A549 (cell line): ENCODE data around the gene GCK. TPM values are rescaled to one million over a fixed set of nuclear protein-coding genes. Genes with fewer than 3 reads are reported as not detected.

Experiments used
- polyA plus RNA-seq, 4 experiments: library from polyadenylated mRNA; depleted of rRNA in 3 of 4; stranded (reverse); fragments of >200 nt; fragmentation: RNase III in 1 of 4; extraction: RNeasy Plus Mini Kit Qiagen cat#74134 plus additional on column Dnase treatment in 1 of 4; gene quantifications; 2 replicates in 3 of 4; 3 replicates in 1 of 4; pipeline ENCODE4 v1.2.3, GENCODE V29; 2011 to 2017
- small RNA-seq, 6 experiments: library from RNA; depleted of rRNA; stranded (forward); fragments of <200 nt; gene quantifications; one replicate each; pipeline ENCODE3, GENCODE V24; 2012

GCK gene
- polyA plus RNA-seq, 2 of the 4 experiments (the other 2 are of a cell fraction), result 0.12 TPM; not detected in 1

Small RNA genes lying within 50 kb of the gene (small RNA-seq; reads per million reads assigned to genes)
- 0 reads per million in 6 experiments for gene RNA5SP230

Other genes with a start within 250 kb of the GCK start
- gene SPDYE1, start 191.5 kb downstream of the GCK start, polyA plus RNA-seq (2011; rRNA removed), result not detected in 2 replicates
- not detected in 3 replicates for gene SPDYE1, start 191.5 kb downstream of the GCK start, polyA plus RNA-seq (2017; fragmentation: RNase III; extraction: RNeasy Plus Mini Kit Qiagen cat#74134 plus additional on column Dnase treatment)
- 41.8 and 41.9 TPM in 2 replicates for gene DBNL, start 144.7 kb downstream of the GCK start, polyA plus RNA-seq (2011; rRNA removed)
- gene DBNL, start 144.7 kb downstream of the GCK start, polyA plus RNA-seq (2017; fragmentation: RNase III; extraction: RNeasy Plus Mini Kit Qiagen cat#74134 plus additional on column Dnase treatment), result 85.0 to 95.9 TPM (median 95.0 TPM) in 3 replicates
- not detected in 2 replicates for gene PGAM2, start 123.9 kb downstream of the GCK start, polyA plus RNA-seq (2011; rRNA removed)
- not detected in 3 replicates for gene PGAM2, start 123.9 kb downstream of the GCK start, polyA plus RNA-seq (2017; fragmentation: RNase III; extraction: RNeasy Plus Mini Kit Qiagen cat#74134 plus additional on column Dnase treatment)
- 4.6 and 6.4 TPM in 2 replicates for gene POLM, start 106.9 kb downstream of the GCK start, polyA plus RNA-seq (2011; rRNA removed)
- gene POLM, start 106.9 kb downstream of the GCK start, polyA plus RNA-seq (2017; fragmentation: RNase III; extraction: RNeasy Plus Mini Kit Qiagen cat#74134 plus additional on column Dnase treatment), result 5.5 to 7.3 TPM (median 6.6 TPM) in 3 replicates
- not detected in 2 replicates for gene AEBP1, start 85.1 kb downstream of the GCK start, polyA plus RNA-seq (2011; rRNA removed)
- gene AEBP1, start 85.1 kb downstream of the GCK start, polyA plus RNA-seq (2017; fragmentation: RNase III; extraction: RNeasy Plus Mini Kit Qiagen cat#74134 plus additional on column Dnase treatment), result not detected in 3 replicates
- gene POLD2, start 65.9 kb downstream of the GCK start, polyA plus RNA-seq (2011; rRNA removed), result 126 and 132 TPM in 2 replicates
- 138 TPM in 3 replicates for gene POLD2, start 65.9 kb downstream of the GCK start, polyA plus RNA-seq (2017; fragmentation: RNase III; extraction: RNeasy Plus Mini Kit Qiagen cat#74134 plus additional on column Dnase treatment)
- gene MYL7, start 48.1 kb downstream of the GCK start, polyA plus RNA-seq (2011; rRNA removed), result not detected in 2 replicates
- not detected in 3 replicates for gene MYL7, start 48.1 kb downstream of the GCK start, polyA plus RNA-seq (2017; fragmentation: RNase III; extraction: RNeasy Plus Mini Kit Qiagen cat#74134 plus additional on column Dnase treatment)
- gene YKT6, start 11.5 kb upstream of the GCK start, polyA plus RNA-seq (2011; rRNA removed), result 113 and 142 TPM in 2 replicates
- gene YKT6, start 11.5 kb upstream of the GCK start, polyA plus RNA-seq (2017; fragmentation: RNase III; extraction: RNeasy Plus Mini Kit Qiagen cat#74134 plus additional on column Dnase treatment), result 130 to 133 TPM (median 130 TPM) in 3 replicates
- 0.07 TPM in 1 of 2 replicates, not detected in the other for gene CAMK2B, start 136.2 kb upstream of the GCK start, polyA plus RNA-seq (2011; rRNA removed)
- 0.12 to 0.20 TPM (median 0.17 TPM) in 3 replicates for gene CAMK2B, start 136.2 kb upstream of the GCK start, polyA plus RNA-seq (2017; fragmentation: RNase III; extraction: RNeasy Plus Mini Kit Qiagen cat#74134 plus additional on column Dnase treatment)